GM12878 (cell line): ENCODE results near the gene CARF. TPM values are rescaled to one million over a fixed set of nuclear protein-coding genes. Genes with fewer than 3 reads are reported as not detected.

Experiments
- ATAC-seq: fragments of 200-7000 bp; cut with Tn5 transposase; 3 replicates; pipeline ENCODE4 v1.9.1; 2020; ENCODE audit warnings: mild to moderate bottlenecking, moderate library complexity
- BruUV-seq: library from RNA; stranded (reverse); fragments of 400-500 nt; replicated peaks from 2 replicates; lab custom pipeline; 2021; lab: Mats Ljungman, UMichigan
- CTCF ChIA-PET: fragments of 300-600 bp; sonication (Branson Sonifier 250); formaldehyde crosslinking; extraction: SDS; loops from one replicate; lab custom pipeline; 2021; ENCODE audit warnings: inconsistent platforms; lab: Yijun Ruan, JAX
- POLR2A ChIA-PET: fragments of 350-600 bp; formaldehyde crosslinking; extraction: SDS; loops from one replicate; lab custom pipeline; 2021; ENCODE audit warnings: inconsistent platforms; lab: Charles Lee
- RAD21 ChIA-PET: fragments of 300-600 bp; sonication (Branson Sonifier 250); formaldehyde crosslinking; loops from one replicate; lab custom pipeline; 2023; ENCODE audit warnings: antibody characterized with exemption; ENCODE audit not compliant: unreplicated experiment; lab: Charles Lee
- SMC1A ChIA-PET: fragments of 300-600 bp; sonication (Branson Sonifier 250); formaldehyde crosslinking; loops from one replicate; lab custom pipeline; 2023; ENCODE audit not compliant: unreplicated experiment, uncharacterized antibody; lab: Charles Lee
- DNase-seq: peaks from one replicate; pipeline ENCODE4 v3.0.0-alpha.2; 2011; ENCODE audit warnings: low read depth, low spot score
- FAIRE-seq: peaks from 3 replicates; lab custom pipeline; 2011; peaks lifted over from hg19 to GRCh38; lab: Jason Lieb, UNC
- H2AFZ ChIP-seq: 2 replicates; pipeline ENCODE4 v1.6.0; 2011; ENCODE audit warnings: low read depth, low read length, control low read depth; ENCODE audit not compliant: control insufficient read depth
- H3K27ac ChIP-seq: 2 replicates; pipeline ENCODE4 v1.5.1; 2011; ENCODE audit warnings: control low read depth; ENCODE audit not compliant: control insufficient read depth, insufficient read depth
- H3K27me3 ChIP-seq, 2 experiments: replicated peaks in 1 of 2; 2 replicates each; pipeline versions ENCODE4 v1.6.0 to v1.6.1; 2011; ENCODE audit warnings: low read length in 1 of 2; ENCODE audit not compliant: control insufficient read depth in 2 of 2, insufficient read depth in 2 of 2
- H3K36me3 ChIP-seq, 2 experiments: 2 replicates each; pipeline ENCODE4 v1.5.1; 2011; ENCODE audit warnings: low read length in 1 of 2; ENCODE audit not compliant: control insufficient read depth in 2 of 2, insufficient read depth in 2 of 2
- H3K4me1 ChIP-seq: 2 replicates; pipeline ENCODE4 v1.6.1; 2011; ENCODE audit warnings: mild to moderate bottlenecking, low read length, moderate library complexity, mixed read lengths; ENCODE audit not compliant: control insufficient read depth, insufficient read depth
- H3K4me2 ChIP-seq: 2 replicates; pipeline ENCODE4 v1.6.0; 2011; ENCODE audit warnings: control low read depth; ENCODE audit not compliant: control insufficient read depth, insufficient read depth
- H3K4me3 ChIP-seq: fragments of 200-600 bp; sonication (generic); 2 replicates; pipeline ENCODE4 v1.5.1; 2016
- H3K79me2 ChIP-seq: 2 replicates; pipeline ENCODE4 v1.6.0; 2011; ENCODE audit warnings: low read length; ENCODE audit not compliant: control insufficient read depth, insufficient read depth
- H3K9ac ChIP-seq: 2 replicates; pipeline ENCODE4 v1.8.0; 2011; ENCODE audit warnings: low read length, control low read depth, mixed read lengths; ENCODE audit not compliant: control insufficient read depth, insufficient read depth
- H3K9me3 ChIP-seq: replicated peaks from 3 replicates; pipeline ENCODE4 v1.5.1; 2011; ENCODE audit warnings: mild to moderate bottlenecking, low read length; ENCODE audit not compliant: control insufficient read depth, insufficient read depth
- H4K20me1 ChIP-seq: 2 replicates; pipeline ENCODE4 v1.6.0; 2011; ENCODE audit not compliant: control insufficient read depth, insufficient read depth
- ATF2 ChIP-seq: IDR thresholded peaks from 2 replicates; pipeline ENCODE4 v1.6.1; 2012; ENCODE audit warnings: low read length, inconsistent platforms
- ATF7 ChIP-seq: fragments of 450-650 bp; IDR thresholded peaks from 2 replicates; pipeline ENCODE4 v1.6.1; 2016; ENCODE audit warnings: low read depth, mild to moderate bottlenecking
- CEBPB ChIP-seq, 2 experiments: fragments of 150-350 bp in 1 of 2; IDR thresholded peaks; 2 replicates each; pipeline ENCODE4 v1.6.1; 2012 to 2014; ENCODE audit warnings: low read depth in 2 of 2, low read length in 2 of 2, borderline replicate concordance in 1 of 2, inconsistent platforms in 1 of 2
- ESRRA ChIP-seq: IDR thresholded peaks from 2 replicates; pipeline ENCODE4 v1.6.1; 2012; ENCODE audit warnings: mild to moderate bottlenecking, low read length, improper control_type of control experiment
- IKZF2 ChIP-seq, 2 experiments: fragments of 450-650 bp; IDR thresholded peaks; 2 replicates each; pipeline ENCODE4 v1.6.1; 2017; ENCODE audit warnings: mild to moderate bottlenecking in 2 of 2, moderate library complexity in 2 of 2
- MLLT1 ChIP-seq: fragments of 450-650 bp; IDR thresholded peaks from 2 replicates; pipeline ENCODE4 v1.6.1; 2016; ENCODE audit warnings: mild to moderate bottlenecking
- MTA3 ChIP-seq: IDR thresholded peaks from 2 replicates; pipeline ENCODE4 v1.6.1; 2012; ENCODE audit warnings: low read length, inconsistent platforms, borderline replicate concordance
- NBN ChIP-seq: fragments of 450-650 bp; IDR thresholded peaks from 2 replicates; pipeline ENCODE4 v1.6.1; 2016
- RFX5 ChIP-seq: IDR thresholded peaks from 2 replicates; pipeline ENCODE4 v1.6.1; 2011; ENCODE audit warnings: low read depth, low read length, improper control_type of control experiment
- SMAD1 ChIP-seq: fragments of 450-650 bp; IDR thresholded peaks from 2 replicates; pipeline ENCODE4 v1.6.1; 2018; ENCODE audit warnings: mild to moderate bottlenecking, low read depth; ENCODE audit not compliant: partially characterized antibody
- SRF ChIP-seq, 2 experiments: IDR thresholded peaks; 2 replicates each; pipeline ENCODE4 v1.6.1; 2011; ENCODE audit warnings: low read depth in 2 of 2, low read length in 2 of 2, mild to moderate bottlenecking in 1 of 2, moderate library complexity in 1 of 2
- STAT1 ChIP-seq: fragments of 450-650 bp; conservative IDR thresholded peaks from 2 replicates; pipeline ENCODE4 v1.6.1; 2014; ENCODE audit warnings: antibody characterized with exemption, mild to moderate bottlenecking
- TAF1 ChIP-seq: IDR thresholded peaks from 2 replicates; pipeline ENCODE4 v1.6.1; 2011; ENCODE audit warnings: mild to moderate bottlenecking, low read depth, low read length, borderline replicate concordance
- ZNF207 ChIP-seq: fragments of 450-650 bp; IDR thresholded peaks from 2 replicates; pipeline ENCODE4 v1.6.1; 2014; ENCODE audit warnings: antibody characterized with exemption, mild to moderate bottlenecking, borderline replicate concordance
- ZSCAN29 ChIP-seq: fragments of 450-650 bp; IDR thresholded peaks from 2 replicates; pipeline ENCODE4 v1.6.1; 2017; ENCODE audit warnings: mild to moderate bottlenecking, moderate library complexity
- WGBS: methylation state at CpG from one replicate; pipeline ENCODE4 v1.1.6; 2016; ENCODE audit warnings: low lambda C conversion rate; ENCODE audit not compliant: insufficient replicate concordance, insufficient coverage; ENCODE audit errors: missing lambda C conversion rate; 5-methylcytosine and 5-hydroxymethylcytosine counted together
- in situ Hi-C: fragments of 300-500 bp; cut with MboI; formaldehyde crosslinking; loops from 9 replicates; pipeline ENCODE4 v1.14.3; 2018; ENCODE audit warnings: mixed read lengths
- intact Hi-C: fragments of 100-400 bp; cut with micrococcal nuclease; formaldehyde crosslinking; loops from one replicate; pipeline ENCODE4 v1.14.2; 2022; ENCODE audit not compliant: unreplicated experiment
- polyA plus RNA-seq, 11 experiments: library from polyadenylated mRNA; depleted of rRNA in 4 of 11; unstranded in 6 of 11; stranded (reverse) in 5 of 11; fragments of >200 nt; fragmentation: Nextera tagmentation in 4 of 11; fragmentation: Illumina TruSeq in 1 of 11; extraction: Ambion mirVana in 4 of 11; extraction: Trizol in 1 of 11; gene quantifications; 1 replicate in 1 of 11; 2 replicates in 10 of 11; pipeline versions ENCODE4 v1.2.1 to v1.2.3, GENCODE V29; 2011 to 2016; ENCODE audit warnings: inconsistent platforms in 2 of 11, missing spikeins in 2 of 11, low read depth in 1 of 11
- total RNA-seq, 4 experiments: library from RNA; depleted of rRNA in 3 of 4; stranded (reverse); fragments of >200 nt in 3 of 4; fragmentation: Illumina TruSeq in 1 of 4; extraction: Trizol in 1 of 4; gene quantifications; 2 replicates each; pipeline versions ENCODE4 v1.2.1 to v1.2.3, GENCODE V29; 2013 to 2021
- TF ChIP-seq, protein P1 (sequence below): IDR thresholded peaks from 2 replicates; pipeline ENCODE4 v1.6.1; 2011; ENCODE audit warnings: borderline replicate concordance, low read depth, mild to moderate bottlenecking, moderate library complexity, low read length; ENCODE audit not compliant: insufficient read depth, poor library complexity, severe bottlenecking
- TF ChIP-seq, protein P2 (sequence below): fragments of 450-650 bp; IDR thresholded peaks from 2 replicates; pipeline ENCODE4 v1.6.1; 2018; ENCODE audit warnings: mild to moderate bottlenecking, low read depth, moderate library complexity; ENCODE audit not compliant: partially characterized antibody

CARF gene
- total and polyA plus RNA-seq, 10 of the 15 experiments (the other 5 are each of a cell fraction or from before 2014, with no cell fraction given): 1.8 to 11.5 (median 6.9) TPM

DNA sequence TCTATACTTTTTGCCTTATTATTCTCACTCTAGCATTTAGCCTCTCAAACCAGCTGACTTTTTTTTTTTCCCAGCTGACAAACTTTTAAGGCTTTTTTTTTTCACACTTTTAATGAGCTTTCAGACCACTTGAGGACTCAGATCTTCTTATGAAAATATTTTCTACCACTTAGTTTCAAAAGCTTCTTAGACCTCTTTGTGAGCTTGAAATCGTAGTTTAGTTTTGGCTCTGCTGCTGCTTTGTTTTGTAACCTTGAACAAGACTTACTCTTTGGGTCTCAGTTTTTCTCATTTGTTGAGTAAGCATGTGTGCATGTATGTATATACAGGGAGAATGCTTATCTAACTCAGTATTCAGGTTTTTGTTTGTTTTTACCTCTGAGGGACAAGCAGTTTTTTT is 106.1 kb downstream of the CARF start:
- H2AFZ ChIP-seq: peak overlapping the region; percentile 24
- BruUV-seq: no TSS peak
- no peaks in the 10 kb centered on the region for H3K27me3 ChIP-seq
- 0% methylated on average over 1 of the region's 1 CpG for WGBS
- H3K9me3 ChIP-seq: no peaks in the 10 kb centered on the region
- in situ Hi-C loops: no loop called here
- ChIA-PET POLR2A (interaction anchor here (0.7 to 1.1 kb wide), 3 partner anchors 52 to 221 kb away, joined by 3 to 4 read pairs (median 3); partner anchors contain the start of genes CARF and WDR12), CTCF (interaction anchor here (1.0 to 1.5 kb wide), 7 partner anchors 11 to 222 kb away, joined by 3 to 7 read pairs (median 3); partner anchors contain the start of genes CARF and WDR12), SMC1A (interaction anchor here (0.7 to 1.9 kb wide), 14 partner anchors 14 to 432 kb away, joined by 3 to 7 read pairs (median 4); partner anchors contain the start of genes CYP20A1 and WDR12), RAD21 (interaction anchor here (0.6 to 2.3 kb wide), 8 partner anchors 32 to 221 kb away, joined by 3 to 12 read pairs (median 3); partner anchors contain the start of genes CARF and WDR12)
- H4K20me1 ChIP-seq: no peaks in the 10 kb centered on the region
- peak; percentile 70 for FAIRE-seq
- ATAC-seq: no peak; the same call in 1 of the 3 replicates
- H3K27ac ChIP-seq: peak overlapping the region; percentile 50; the same call in 1 of the 2 replicates
- H3K4me2 ChIP-seq: peak overlapping the region; percentile 54
- H3K9ac ChIP-seq: peak overlapping the region; percentile 38
- peak overlapping the region; percentile 53; the same call in 1 of the 2 replicates for H3K4me3 ChIP-seq
- peaks cover 21% of the 10 kb centered on the region for H3K79me2 ChIP-seq
- intact Hi-C loops: no loop called here
- H3K4me1 ChIP-seq: peaks cover 11% of the 10 kb centered on the region
- peak; percentile 25 for DNase-seq
- H3K36me3 ChIP-seq: no peaks in the 10 kb centered on the region
- TF ChIP-seq ZNF207: 0 out of 2 replicates have a peak, but pooled peaks have one; percentile 16
- TF ChIP-seq ZSCAN29: no peak
- TF ChIP-seq, protein P1, sequence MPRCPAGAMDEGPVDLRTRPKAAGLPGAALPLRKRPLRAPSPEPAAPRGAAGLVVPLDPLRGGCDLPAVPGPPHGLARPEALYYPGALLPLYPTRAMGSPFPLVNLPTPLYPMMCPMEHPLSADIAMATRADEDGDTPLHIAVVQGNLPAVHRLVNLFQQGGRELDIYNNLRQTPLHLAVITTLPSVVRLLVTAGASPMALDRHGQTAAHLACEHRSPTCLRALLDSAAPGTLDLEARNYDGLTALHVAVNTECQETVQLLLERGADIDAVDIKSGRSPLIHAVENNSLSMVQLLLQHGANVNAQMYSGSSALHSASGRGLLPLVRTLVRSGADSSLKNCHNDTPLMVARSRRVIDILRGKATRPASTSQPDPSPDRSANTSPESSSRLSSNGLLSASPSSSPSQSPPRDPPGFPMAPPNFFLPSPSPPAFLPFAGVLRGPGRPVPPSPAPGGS: no peak
- peak; percentile 27; the same call in 1 of the 2 replicates for TF ChIP-seq ATF7
- peak; percentile 80 for TF ChIP-seq NBN
- TF ChIP-seq MLLT1: no peak; the same call in none of the 2 replicates
- TF ChIP-seq ESRRA: 0 out of 2 replicates have a peak, but pooled peaks have one; percentile 43
- no peak for TF ChIP-seq ATF2
- TF ChIP-seq STAT1: no peak
- TF ChIP-seq TAF1: no peak
- no peak for TF ChIP-seq CEBPB (IDR thresholded peaks at IDR 0.05; ENCODE audit: borderline replicate concordance in 1 of 2, low read depth in 2 of 2, low read length in 2 of 2)
- TF ChIP-seq MTA3: no peak
- TF ChIP-seq SMAD1: peak; percentile 33
- TF ChIP-seq IKZF2 (IDR thresholded peaks at IDR 0.05): no peak
- TF ChIP-seq RFX5: 0 out of 2 replicates have a peak, but pooled peaks have one; percentile 30
- TF ChIP-seq SRF (IDR thresholded peaks at IDR 0.05; ENCODE audit: low read depth in 2 of 2, low read length in 2 of 2): no peak
- TF ChIP-seq, protein P2, sequence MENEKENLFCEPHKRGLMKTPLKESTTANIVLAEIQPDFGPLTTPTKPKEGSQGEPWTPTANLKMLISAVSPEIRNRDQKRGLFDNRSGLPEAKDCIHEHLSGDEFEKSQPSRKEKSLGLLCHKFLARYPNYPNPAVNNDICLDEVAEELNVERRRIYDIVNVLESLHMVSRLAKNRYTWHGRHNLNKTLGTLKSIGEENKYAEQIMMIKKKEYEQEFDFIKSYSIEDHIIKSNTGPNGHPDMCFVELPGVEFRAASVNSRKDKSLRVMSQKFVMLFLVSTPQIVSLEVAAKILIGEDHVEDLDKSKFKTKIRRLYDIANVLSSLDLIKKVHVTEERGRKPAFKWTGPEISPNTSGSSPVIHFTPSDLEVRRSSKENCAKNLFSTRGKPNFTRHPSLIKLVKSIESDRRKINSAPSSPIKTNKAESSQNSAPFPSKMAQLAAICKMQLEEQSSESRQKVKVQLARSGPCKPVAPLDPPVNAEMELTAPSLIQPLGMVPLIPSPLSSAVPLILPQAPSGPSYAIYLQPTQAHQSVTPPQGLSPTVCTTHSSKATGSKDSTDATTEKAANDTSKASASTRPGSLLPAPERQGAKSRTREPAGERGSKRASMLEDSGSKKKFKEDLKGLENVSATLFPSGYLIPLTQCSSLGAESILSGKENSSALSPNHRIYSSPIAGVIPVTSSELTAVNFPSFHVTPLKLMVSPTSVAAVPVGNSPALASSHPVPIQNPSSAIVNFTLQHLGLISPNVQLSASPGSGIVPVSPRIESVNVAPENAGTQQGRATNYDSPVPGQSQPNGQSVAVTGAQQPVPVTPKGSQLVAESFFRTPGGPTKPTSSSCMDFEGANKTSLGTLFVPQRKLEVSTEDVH: no peak
